22Rv1 (cell line): ENCODE results near the gene GALNTL6.

Source experiments
- ZFX ChIP-seq: fragments of 450-650 bp; IDR thresholded peaks from 2 replicates; pipeline ENCODE4 v1.6.1; 2017; ENCODE audit warnings: antibody characterized with exemption, borderline replicate concordance
- TF ChIP-seq, protein P1 (sequence below): fragments of 450-650 bp; IDR thresholded peaks from 2 replicates; pipeline ENCODE4 v1.5.1; 2017; ENCODE audit warnings: mild to moderate bottlenecking

DNA sequence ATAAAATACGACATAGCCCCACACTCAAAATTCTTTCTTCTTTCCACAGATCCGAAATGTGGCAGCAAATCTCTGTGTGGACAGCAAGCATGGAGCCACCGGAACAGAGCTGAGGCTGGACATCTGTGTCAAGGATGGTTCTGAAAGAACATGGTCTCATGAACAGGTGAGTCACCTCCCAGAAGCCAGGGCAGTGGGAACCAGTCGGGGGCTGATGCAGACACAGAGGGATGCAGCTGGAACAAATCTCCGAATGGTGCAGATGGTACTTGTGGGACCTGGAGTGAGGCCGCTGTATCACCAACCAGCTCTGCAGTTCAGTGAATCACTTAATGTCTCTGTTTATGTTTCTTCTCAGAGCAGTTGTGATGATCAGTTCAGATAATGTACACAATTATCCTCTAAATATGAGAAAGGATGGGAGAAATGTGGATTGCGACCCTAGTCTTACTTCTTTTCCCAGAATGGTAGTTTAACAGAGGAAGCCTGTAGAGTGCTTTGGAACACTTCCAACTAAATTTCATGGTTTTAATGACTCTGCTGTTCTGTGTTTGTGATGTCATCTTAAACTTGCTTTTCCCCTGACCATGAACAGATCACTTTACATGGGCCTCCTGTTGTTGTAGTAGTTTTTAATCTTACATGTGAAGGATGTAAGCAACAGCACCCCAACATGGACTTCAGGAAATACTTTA, 1196.1 kb downstream of the GALNTL6 start:
- TF ChIP-seq, protein P1, sequence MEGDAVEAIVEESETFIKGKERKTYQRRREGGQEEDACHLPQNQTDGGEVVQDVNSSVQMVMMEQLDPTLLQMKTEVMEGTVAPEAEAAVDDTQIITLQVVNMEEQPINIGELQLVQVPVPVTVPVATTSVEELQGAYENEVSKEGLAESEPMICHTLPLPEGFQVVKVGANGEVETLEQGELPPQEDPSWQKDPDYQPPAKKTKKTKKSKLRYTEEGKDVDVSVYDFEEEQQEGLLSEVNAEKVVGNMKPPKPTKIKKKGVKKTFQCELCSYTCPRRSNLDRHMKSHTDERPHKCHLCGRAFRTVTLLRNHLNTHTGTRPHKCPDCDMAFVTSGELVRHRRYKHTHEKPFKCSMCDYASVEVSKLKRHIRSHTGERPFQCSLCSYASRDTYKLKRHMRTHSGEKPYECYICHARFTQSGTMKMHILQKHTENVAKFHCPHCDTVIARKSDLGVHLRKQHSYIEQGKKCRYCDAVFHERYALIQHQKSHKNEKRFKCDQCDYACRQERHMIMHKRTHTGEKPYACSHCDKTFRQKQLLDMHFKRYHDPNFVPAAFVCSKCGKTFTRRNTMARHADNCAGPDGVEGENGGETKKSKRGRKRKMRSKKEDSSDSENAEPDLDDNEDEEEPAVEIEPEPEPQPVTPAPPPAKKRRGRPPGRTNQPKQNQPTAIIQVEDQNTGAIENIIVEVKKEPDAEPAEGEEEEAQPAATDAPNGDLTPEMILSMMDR: no peak
- no peak for TF ChIP-seq ZFX
